GM19452 (cell line): ENCODE measurements around the gene C1orf210.

Experiments used
- ATAC-seq: cut with Tn5 transposase; IDR thresholded peaks from one replicate; pipeline ENCODE4 v1.9.1; 2021; ENCODE audit not compliant: unreplicated experiment

C1orf210 gene

DNA sequence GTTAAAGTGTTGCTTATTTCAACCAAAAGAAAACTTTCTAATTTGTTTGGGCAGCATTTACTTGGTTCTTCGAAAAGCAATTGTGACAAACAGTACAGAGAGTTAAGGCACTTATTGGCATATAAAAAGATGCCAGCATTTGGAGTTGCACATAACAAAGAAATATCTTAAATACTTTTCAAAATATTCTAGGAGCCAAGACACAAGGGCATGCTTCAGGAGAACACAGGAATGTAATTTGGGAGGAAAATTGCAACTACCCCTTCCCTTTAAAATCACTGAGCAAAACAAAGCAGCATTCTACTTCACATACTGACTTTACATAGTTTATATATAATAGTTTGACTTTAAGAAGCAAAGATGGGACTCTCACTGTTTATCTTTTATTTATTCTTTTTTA, 10.8 kb upstream of the C1orf210 start:
- no peak for ATAC-seq

DNA sequence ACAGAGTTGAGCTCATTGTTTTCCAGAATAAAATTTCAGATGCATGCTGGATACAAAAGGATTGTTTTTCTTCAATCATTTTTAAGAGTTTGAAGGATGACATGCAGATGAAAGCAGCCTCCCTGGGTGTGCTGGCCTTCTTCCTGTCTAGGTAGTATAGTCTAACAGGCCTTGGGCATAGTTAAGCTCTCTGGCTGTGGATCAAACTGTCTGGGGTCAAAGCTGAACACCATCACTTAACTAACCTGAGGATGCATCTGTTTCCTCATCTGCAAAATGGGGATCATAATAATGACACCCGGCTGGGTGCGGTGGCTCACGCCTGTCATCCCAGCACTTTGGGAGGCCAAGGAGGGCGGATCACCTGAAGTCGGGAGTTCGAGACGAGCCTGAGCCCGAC, 9.4 kb upstream of the C1orf210 start:
- no peak for ATAC-seq

DNA sequence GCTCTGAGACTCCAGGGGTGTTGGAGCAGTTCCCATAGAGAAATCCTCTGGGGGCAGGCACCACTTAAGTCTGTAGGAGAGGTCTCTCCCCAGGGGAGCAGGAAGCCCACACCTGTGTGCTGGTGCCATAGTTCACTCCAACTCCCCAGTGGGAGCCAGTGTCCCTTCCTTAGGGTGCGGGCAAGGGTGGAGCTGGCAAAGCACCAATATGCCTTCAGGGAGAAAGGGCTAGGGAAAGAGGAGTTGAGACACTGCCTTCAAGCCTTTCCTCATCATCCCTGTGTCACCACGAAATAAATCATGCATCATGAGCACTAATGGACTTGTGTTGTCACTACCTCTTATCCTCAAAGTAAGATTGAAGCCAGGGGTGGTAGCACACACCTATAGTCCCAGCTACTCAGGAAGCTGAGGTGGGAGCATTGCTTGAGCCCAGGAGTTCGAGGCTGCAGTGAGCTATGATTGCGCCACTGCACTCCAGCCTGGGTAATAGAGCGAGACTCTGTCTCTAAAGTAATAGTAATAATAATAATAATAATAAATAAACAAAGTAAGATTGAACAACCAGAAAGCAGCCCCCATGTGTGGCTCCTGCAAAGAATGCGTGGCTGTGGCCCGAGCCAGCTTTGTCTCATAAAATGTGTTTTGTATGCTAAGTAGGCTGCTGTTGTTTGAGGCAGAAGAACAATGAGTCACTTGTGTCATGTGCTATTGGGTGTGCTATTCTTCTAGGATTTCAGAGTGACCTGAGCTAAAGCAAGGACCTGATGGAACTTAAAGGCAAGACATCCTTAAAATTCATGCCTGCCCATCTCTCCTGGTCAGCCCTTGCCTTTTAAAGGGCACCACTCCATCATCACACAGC, 8.7 kb upstream of the C1orf210 start:
- no peak for ATAC-seq

DNA sequence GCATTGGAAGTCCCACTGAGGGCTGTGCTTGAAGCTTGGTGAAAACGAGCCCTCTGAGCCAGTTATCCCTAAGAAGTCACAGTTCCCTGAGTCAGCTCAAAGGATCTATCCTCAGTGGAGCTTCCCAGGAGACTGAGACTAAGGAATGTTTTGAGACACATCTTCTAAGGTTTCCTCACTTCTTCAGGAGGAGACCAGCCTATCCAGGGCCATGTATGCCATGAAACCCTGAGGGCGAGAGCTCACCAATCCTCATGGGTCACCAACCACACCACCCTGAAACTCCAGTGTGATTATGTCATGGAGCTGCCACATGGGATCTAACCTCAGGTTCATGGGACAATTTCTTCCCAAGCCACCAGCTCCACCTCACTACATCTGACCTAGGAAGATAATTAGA, 7.8 kb upstream of the C1orf210 start:
- no peak for ATAC-seq

DNA sequence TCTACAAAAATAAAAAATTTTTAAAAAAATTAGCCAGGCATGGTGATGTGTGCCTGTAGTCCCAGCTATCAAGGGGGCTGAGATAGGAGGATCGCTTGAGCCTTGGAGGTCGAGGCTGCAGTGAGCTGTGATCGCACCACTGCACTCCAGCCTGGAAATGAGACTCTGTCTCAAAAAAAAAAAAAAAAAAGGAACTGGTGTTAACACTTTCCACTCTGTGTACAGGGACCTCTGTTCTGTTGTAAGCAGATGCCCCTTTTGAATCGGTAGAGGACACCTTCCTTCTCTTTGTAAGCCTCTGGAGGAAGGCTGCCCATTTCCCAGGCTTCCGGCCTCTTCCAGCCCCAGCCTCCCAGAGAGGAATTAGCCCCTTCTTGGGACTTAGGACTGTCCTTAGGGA, 7.3 kb upstream of the C1orf210 start:
- no peak for ATAC-seq

DNA sequence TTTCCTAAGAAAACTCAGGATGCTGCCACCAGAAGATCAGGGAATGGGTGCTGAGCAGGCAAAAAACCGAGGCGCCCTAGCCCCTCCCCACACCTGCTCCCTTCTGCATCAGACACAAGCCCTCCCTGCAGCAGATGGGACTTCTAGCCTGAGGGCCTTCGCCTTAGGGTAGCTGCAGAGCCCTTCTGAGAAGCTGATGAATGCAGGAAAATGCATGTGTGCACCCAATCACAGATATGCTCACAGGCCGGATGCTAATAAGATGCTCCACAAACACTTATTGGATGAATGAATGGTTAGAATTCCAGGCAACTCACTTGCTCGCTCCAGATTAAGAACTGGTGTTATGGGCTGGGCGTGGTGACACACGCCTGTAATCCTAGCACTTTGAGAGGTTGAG, 6.8 kb upstream of the C1orf210 start:
- ATAC-seq, result no peak

DNA sequence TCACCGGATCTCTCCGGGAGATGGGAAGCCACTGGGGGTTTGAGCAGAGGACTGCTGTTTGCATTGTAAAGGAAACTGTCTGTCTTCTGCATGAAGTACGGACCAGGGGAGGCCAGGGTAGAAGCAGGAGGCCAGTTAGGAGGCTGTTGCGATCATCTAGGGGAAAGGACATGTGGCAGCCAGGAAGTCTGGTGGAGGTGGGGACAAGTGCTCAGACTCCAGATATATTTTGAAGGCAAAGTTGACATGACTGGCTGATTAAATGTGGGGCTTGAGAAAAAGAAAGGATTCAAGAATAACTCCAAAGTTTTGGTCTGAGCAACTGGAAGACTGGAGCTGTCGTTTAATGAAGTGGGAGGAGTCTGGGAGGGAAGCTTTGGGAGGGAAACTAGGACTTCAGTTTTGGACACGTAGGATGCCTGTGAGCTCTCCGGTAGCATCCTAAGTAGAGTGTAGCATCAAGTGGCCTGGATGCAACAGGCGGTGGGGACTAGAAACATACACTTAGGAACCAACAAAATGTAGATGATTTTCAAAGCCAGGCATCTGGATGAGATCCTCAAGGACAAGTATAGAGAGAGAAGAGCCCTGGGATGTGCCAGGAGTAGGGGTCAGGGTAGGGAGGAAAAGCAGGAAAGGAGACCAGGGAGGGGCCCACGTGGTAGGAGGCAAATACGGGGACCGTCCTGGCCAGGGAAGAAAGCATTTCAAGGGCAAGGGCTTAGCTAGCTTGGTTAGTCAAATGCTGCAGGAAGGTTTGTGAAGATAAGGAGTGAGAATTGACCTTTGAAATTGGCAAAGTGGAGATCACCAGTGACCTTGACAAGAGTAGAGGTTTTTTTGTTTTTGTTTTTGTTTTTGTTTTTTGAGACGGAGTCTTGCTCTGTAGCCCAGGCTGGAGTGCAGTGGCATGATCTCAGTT, 3.7 kb upstream of the C1orf210 start:
- ATAC-seq, result no peak

DNA sequence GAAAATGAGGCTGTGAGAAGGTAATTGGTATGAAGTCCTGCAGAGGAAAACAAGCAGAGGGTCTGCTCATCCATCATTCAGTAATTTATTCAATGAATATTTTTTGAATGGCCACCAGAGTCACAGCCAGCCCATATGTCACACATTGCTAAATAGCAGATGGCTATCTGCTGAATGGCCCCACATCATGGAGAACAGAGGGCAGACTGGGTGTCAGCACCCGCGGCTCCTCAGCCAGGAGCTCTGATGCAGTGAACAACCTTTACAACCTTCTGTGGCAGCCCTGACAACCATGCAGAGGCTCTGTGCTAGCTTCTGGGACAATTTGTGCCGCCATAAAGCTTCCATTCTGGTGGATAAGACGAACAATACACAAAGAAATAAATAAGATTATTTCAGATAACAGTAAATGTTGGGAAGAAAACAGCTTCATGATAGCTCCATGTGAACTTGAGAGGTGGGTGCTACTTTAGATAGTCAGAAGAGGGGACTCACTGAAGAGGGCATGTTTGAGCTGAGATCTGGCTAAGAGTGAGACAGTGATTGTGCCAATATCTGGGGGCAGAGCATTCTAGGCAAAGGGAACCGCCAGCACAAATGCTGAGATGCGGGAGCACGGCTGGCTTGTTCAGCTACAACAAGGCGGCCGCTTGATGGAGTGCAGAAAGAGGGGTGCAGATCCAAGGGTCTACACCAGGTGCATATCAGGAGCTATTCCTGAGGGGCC, 2.8 kb upstream of the C1orf210 start:
- no peak for ATAC-seq

DNA sequence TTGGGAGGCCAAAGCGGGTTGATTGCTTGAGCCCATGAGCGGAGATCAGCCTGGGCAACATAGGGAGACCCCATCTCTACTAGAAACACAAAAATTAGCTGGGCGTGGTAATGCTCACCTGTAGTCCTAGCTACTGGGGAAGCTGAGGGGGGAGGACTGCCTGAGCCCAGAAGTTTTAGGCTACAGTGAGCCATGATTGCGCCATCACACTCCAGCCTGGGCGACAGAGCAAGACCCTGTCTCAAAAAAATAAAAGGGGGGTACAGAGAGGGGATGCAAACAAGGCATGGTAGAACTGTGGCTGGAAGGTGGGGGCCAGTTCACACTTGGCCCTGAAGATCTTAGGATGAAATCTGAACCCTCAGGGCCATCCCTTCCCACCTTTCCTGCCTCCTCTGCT, 1.2 kb upstream of the C1orf210 start:
- no peak for ATAC-seq

DNA sequence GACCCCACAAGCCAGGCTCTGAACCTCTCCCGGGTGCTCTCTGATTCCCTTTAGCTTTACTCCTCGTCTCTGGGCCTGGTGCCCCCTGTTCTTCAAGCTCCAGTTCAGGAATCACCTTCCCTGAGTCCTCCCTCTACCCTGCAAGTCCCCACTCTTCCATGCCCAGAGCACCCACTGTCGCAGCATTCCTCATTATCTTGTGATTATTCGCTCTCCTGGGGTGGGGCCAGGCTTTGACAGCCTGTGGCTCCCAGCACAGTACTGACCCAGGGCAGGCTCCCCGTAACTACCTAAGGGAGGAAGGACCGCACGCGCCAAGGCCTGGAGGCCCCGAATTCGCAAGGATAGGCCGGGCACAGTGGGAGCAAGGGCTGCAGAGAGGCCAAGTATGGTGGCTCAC, 734 bp upstream of the C1orf210 start:
- ATAC-seq, result no peak

DNA sequence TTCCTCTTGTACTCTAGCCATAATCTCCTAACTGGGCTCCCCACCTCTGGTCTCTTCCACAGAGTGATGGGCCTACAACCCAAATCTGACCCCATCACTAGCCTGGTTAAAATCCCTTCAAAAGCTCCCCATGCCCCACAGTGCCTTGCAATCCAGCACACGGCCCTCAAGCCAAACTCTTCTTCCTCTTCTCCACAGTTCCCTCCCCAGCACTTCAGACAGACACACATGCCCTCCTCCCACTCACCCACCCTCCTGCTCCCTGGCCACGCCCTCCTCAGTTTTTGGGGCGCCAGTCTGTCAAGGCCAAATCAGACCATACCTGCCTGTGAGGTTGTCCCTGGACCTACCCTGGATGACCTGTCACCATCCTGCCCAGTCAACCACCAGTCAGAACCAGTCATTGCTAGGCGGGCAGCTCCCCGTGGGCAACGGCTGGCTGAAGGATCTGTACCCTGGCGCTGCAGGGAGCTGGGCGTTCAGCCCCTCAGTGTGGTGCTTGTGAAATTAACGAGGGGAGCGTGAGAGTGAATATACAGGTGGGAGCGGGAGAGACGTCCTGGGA, 753 bp downstream of the C1orf210 start:
- ATAC-seq, result no peak

DNA sequence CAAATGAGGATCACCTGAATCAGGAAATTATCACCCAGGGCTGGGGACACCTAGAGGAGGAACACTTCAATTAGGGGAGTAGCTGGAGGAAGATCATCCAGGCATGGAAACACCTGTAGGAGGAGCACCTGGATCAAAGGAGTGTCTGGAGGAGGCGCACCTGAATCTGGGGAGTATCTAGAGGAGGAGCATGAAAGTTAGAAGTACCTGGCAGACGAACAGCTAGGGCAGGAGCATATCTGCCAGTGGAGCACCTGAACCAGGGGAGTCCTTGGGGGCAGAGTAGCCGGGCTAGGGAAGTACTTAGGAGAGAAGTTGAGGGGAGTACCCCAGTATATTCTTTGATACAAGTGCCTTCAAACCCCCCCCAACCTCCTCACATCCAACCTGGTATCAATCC, 1.3 kb downstream of the C1orf210 start:
- ATAC-seq, result no peak

DNA sequence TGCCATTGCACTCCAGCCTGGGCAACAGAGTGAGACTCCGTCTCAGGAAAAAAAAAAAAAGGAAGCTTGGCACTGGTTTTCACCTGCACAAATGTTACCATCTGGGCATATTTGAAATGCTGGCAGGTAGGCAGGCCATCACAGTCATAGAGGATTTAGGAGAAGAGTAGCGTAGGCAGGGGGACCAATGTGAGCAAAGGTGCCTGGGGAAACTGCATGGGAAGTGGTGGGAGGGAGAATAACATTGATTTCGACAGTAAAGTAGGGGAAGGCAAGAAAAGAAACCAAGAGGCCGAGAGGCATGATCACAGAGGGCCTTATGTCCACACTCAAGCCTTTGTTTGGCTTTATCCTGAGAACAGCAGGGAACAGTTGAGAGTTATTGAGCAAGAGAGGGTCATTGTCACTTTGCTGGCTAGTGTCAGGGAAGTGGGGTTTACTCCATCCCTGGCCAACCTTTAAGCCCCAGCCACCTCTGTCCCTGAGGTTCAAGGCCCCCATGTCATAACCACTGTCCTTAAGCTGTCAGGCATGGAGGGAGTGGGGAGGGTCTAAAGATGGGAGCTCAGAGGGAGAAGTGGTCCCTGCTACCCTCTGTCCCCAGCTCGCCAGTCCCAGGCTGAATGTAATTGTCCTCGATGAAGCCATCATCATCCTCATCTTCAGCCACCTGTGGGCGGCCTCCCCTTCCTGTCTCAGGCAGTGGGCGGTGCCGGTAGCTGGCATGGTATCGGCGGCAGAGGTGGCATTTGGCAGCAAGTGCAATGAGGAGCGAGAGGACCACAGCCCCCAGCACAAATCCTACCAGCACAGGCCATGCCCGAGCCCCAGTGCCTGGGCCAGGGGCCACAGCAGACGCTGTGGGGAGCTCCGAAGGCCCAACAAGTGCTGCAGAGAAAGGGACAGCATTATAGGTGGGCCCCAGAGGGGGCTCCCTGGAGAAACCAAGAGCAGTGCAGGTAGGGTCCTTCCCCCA, 2.9 kb downstream of the C1orf210 start:
- no peak for ATAC-seq

DNA sequence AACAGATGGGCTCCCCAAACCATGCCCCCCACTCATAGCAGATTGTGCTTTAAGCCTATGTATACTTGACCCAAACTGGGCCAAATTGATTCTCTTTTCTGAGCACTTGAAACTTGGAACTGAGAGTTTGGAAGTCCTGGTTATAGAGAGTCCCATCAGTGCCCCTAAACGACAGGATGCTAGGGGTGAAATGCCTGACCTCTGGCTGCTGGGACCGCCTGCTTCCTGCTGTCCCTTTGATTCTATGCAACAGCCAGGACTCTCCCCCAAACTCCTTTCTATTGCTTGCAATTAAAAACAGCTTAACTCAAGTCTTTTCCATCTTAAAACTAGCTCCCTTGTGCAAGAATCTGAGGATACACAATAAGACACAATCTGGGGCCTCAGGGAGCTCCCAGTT, 4.7 kb downstream of the C1orf210 start:
- ATAC-seq, result no peak

DNA sequence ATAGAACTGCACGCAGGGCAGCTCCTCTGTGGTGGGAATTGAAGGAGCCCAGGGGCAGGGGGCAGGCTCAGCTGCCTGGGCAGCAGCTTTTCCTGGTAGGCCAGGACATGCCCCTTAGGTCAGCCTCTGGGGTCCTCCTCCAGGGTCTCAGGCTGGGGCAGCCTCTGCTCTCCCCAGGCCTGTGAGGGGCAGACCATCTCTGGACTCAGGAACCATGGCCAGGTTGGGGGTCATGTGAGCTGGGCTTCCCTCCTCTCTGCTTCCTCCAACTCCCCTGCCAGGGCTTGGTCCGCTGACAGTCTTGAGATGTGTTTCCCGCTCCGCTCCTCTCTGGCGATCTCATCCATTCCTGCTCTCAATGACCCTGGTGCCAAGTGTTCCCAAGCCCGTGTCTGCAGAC, 5.7 kb downstream of the C1orf210 start:
- no peak for ATAC-seq

DNA sequence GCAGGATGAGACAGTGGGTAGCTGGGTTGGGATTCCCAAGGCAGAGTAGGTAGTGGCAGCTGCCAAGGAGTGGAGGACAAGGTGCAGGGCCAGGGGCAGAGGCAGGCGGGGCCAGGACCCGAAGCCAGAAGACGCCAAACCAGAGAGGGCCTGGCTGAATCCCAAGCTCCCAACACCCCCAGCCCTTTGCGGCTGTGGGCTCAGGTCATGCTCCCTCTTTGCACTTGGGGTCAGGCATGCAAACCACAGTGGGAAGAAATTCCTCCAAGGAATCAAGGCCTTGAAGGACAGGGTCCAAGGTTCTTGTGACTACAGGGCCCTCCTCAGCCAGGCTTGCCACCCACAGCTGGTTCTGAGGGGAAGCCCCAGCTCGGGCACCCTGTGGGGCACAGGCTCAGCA, 6.2 kb downstream of the C1orf210 start:
- no peak for ATAC-seq

DNA sequence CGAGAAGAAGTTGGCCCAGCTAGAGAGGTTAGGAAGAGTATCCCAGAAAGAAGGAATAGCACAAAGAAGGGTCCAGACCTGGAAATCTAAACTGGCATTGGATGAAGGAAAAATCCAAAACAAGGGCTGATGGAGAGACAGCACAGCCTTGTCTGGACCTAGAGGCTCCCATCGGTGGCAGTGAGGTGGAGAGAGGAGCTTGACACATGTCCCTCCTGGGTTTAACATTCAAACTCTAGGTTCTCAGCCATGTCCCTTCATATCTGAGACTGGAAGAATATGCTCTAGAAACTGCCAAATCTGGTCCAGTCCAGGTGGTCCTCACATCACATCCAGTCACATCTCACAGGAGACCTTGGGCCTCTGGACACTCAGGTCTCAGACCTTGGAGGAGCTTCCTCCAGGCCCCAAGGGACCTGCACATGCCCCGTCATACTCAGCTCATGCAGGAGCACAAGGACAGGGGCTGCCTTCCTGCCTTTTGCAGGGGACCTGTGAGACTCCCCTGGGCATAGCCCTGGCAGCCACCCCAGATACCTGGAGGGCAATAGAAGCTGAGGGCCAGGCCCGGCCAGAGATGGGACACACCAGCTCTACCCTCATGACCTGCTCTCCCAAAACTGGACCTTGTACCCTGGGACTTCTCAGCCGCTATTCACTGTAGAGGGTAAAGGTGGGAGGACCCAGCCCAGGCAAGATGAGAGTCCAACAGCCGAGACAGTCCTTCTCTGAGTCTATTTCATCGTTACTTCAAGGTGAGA, 8.1 kb downstream of the C1orf210 start:
- no peak for ATAC-seq

DNA sequence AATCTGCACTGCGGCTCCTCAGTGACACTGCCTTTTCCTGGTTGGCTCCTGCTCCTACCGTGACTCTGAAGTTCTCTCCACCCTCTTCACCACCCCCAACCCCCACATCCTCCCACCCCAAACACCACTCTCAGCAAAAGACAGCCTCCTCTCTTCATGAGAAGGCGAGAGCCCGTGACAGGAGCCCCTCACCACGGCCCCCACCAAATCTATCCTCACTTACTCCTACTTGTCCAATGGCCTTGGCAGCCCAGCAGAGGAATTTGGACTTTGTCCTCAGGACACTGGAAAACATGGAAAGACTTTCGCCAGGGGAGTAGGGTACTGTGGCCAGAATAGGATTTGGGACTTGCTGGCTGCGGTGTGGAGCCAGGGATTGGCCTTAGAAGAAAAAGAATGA, 8.7 kb downstream of the C1orf210 start:
- ATAC-seq, result no peak
